Activated CD4-positive, alpha-beta memory T cell treated with anti-CD3 and anti-CD28 coated beads for 36 hours (primary cell): ENCODE data around the gene GIGYF1. TPM values are rescaled to one million over a fixed set of nuclear protein-coding genes. Genes with fewer than 3 reads are reported as not detected.

Source experiments
- CTCF ChIA-PET: fragments of 350-600 bp; sonication (Branson Sonifier 250); formaldehyde crosslinking; loops from one replicate; lab custom pipeline; 2021; ENCODE audit warnings: antibody characterized with exemption, inconsistent platforms; lab: Charles Lee
- POLR2A ChIA-PET: fragments of 350-600 bp; sonication (Branson Sonifier 250); formaldehyde crosslinking; loops from one replicate; lab custom pipeline; 2021; ENCODE audit warnings: antibody characterized with exemption; lab: Charles Lee
- DNase-seq: peaks from one replicate; pipeline ENCODE4 v3.0.0-alpha.2; 2020
- H3K27ac Mint-ChIP-seq: one replicate; pipeline ENCODE4 v1.8.0; 2021; ENCODE audit warnings: mixed read lengths
- H3K27me3 Mint-ChIP-seq: one replicate; pipeline ENCODE4 v1.8.0; 2021; ENCODE audit warnings: mixed read lengths
- H3K36me3 Mint-ChIP-seq: one replicate; pipeline ENCODE4 v1.8.0; 2021; ENCODE audit warnings: mixed read lengths
- H3K4me1 Mint-ChIP-seq: one replicate; pipeline ENCODE4 v1.8.0; 2021; ENCODE audit warnings: low read depth, mixed read lengths
- H3K4me3 Mint-ChIP-seq: one replicate; pipeline ENCODE4 v1.8.0; 2021; ENCODE audit warnings: mild to moderate bottlenecking, mixed read lengths
- H3K9me3 Mint-ChIP-seq: one replicate; pipeline ENCODE4 v1.8.0; 2021; ENCODE audit warnings: mixed read lengths
- intact Hi-C: fragments of 100-400 bp; cut with micrococcal nuclease; formaldehyde crosslinking; loops from one replicate; pipeline ENCODE4 v1.15.1; 2023
- total RNA-seq, 2 experiments: library from RNA; stranded (reverse); gene quantifications; one replicate each; pipeline ENCODE4 v1.2.3, GENCODE V29; 2021

Gene GIGYF1
- total RNA-seq, 2 experiments from 2014 or later: 40.2 to 40.5 TPM

- ChIA-PET POLR2A (no interaction called here), CTCF (interaction anchor here (0.6 kb wide), 1 partner anchor 770 kb away, joined by 3 read pairs; no protein-coding TSS in a partner anchor)
- no peaks in the 10 kb centered on the region for H3K4me1 Mint-ChIP-seq
- no peak overlapping the region for H3K27ac Mint-ChIP-seq
- no peak for DNase-seq
- H3K4me3 Mint-ChIP-seq: no peak overlapping the region
- peaks cover 3% of the 10 kb centered on the region for H3K27me3 Mint-ChIP-seq
- H3K36me3 Mint-ChIP-seq: no peaks in the 10 kb centered on the region
- H3K9me3 Mint-ChIP-seq: no peaks in the 10 kb centered on the region
- intact Hi-C loops: no loop called here
These were observed 54.0 kb downstream of the GIGYF1 start for GRCh38 chr7:100639995-100640516.

GRCh38 chr7:100632951-100633717, 60.9 kb downstream of the GIGYF1 start:
- H3K27me3 Mint-ChIP-seq: peaks cover 3% of the 10 kb centered on the region
- ChIA-PET CTCF (interaction anchor here (0.6 to 4.4 kb wide), 21 partner anchors 8 to 467 kb away, joined by 3 to 33 read pairs (median 5); partner anchors contain the start of genes FBXO24, LRCH4, MOSPD3 and POP7), POLR2A (interaction anchor here (0.6 to 2.4 kb wide), 10 partner anchors 13 to 204 kb away, joined by 3 to 13 read pairs (median 3); partner anchors contain the start of genes FBXO24, LRCH4, MEPCE and MOSPD3)
- peak overlapping the region; percentile 77 for H3K4me3 Mint-ChIP-seq
- H3K4me1 Mint-ChIP-seq: peaks cover 12% of the 10 kb centered on the region
- intact Hi-C loops: loop anchor here (5.0 kb wide), 1 partner anchor 59 kb away; the partner anchor contains the start of gene GIGYF1
- DNase-seq: peak; percentile 78
- no peaks in the 10 kb centered on the region for H3K9me3 Mint-ChIP-seq
- peak overlapping the region; percentile 82 for H3K27ac Mint-ChIP-seq
- H3K36me3 Mint-ChIP-seq: no peaks in the 10 kb centered on the region

- Mint-ChIP-seq H3K36me3 (peaks cover 1% of the 10 kb centered on the region), H3K4me1 (peaks cover 24% of the 10 kb centered on the region), H3K27ac (no peak overlapping the region), H3K9me3 (no peaks in the 10 kb centered on the region), H3K4me3 (no peak overlapping the region), H3K27me3 (peaks cover 3% of the 10 kb centered on the region)
- intact Hi-C loops: loop anchor here (5.0 kb wide), 1 partner anchor 62 kb away; the partner anchor contains the start of gene GIGYF1
- CTCF ChIA-PET: interaction anchor here (1.5 to 1.7 kb wide), 5 partner anchors 10 to 63 kb away, joined by 3 to 11 read pairs (median 4); partner anchors contain the start of gene MOSPD3
- POLR2A ChIA-PET: interaction anchor here (1.2 kb wide), 1 partner anchor 9 kb away, joined by 3 read pairs; no protein-coding TSS in a partner anchor
- DNase-seq: no peak
These were observed 64.0 kb downstream of the GIGYF1 start for GRCh38 chr7:100630066-100630465.

Other genes with a start within 250 kb of the GIGYF1 start
- 1 to 10 TPM; 3.5 to 3.9 TPM for gene SPACDR, start 230.0 kb downstream of the GIGYF1 start, total RNA-seq
- gene TSC22D4, start 215.0 kb downstream of the GIGYF1 start, total RNA-seq: 10 to 100 TPM; 87.8 to 89.5 TPM
- under 1 TPM; 0.17 to 0.24 TPM for gene NYAP1, start 210.3 kb downstream of the GIGYF1 start, total RNA-seq
- 10 to 100 TPM; 60.9 to 62.5 TPM for gene AGFG2, start 155.0 kb downstream of the GIGYF1 start, total RNA-seq
- gene SAP25, start 120.3 kb downstream of the GIGYF1 start, total RNA-seq: 10 to 100 TPM in 1 of 2 experiments, 1 to 10 TPM in 1; 9.9 to 11.4 TPM
- gene LRCH4, start 108.1 kb downstream of the GIGYF1 start, total RNA-seq: 10 to 100 TPM; 93.4 to 97.7 TPM
- 1 to 10 TPM; 2.2 to 2.6 TPM for gene FBXO24, start 107.9 kb downstream of the GIGYF1 start, total RNA-seq
- gene PCOLCE, start 91.9 kb downstream of the GIGYF1 start, total RNA-seq: 10 to 100 TPM in 1 of 2 experiments, 1 to 10 TPM in 1; 9.2 to 11.0 TPM
- 10 to 100 TPM; 14.0 to 14.4 TPM for gene MOSPD3, start 81.7 kb downstream of the GIGYF1 start, total RNA-seq
- gene TFR2, start 52.7 kb downstream of the GIGYF1 start, total RNA-seq: 1 to 10 TPM; 8.7 to 9.9 TPM
- gene ACTL6B, start 37.8 kb downstream of the GIGYF1 start, total RNA-seq: not detected
- gene GNB2, start 20.5 kb downstream of the GIGYF1 start, total RNA-seq: 100 to 1,000 TPM; 228 to 231 TPM
- 10 to 100 TPM; 38.7 to 42.2 TPM for gene POP7, start 11.9 kb upstream of the GIGYF1 start, total RNA-seq
- not detected for gene EPO, start 26.2 kb upstream of the GIGYF1 start, total RNA-seq
- gene ZAN, start 39.3 kb upstream of the GIGYF1 start, total RNA-seq: not detected
- 1 to 10 TPM; 2.8 to 3.6 TPM for gene EPHB4, start 133.3 kb upstream of the GIGYF1 start, total RNA-seq
- gene SLC12A9, start 158.5 kb upstream of the GIGYF1 start, total RNA-seq: 10 to 100 TPM; 17.8 to 18.5 TPM
- 10 to 100 TPM; 25.8 to 25.9 TPM for gene TRIP6, start 173.1 kb upstream of the GIGYF1 start, total RNA-seq
- 100 to 1,000 TPM; 209 to 223 TPM for gene SRRT, start 180.9 kb upstream of the GIGYF1 start, total RNA-seq
- gene UFSP1, start 195.5 kb upstream of the GIGYF1 start, total RNA-seq: 1 to 10 TPM; 1.5 to 2.0 TPM
- not detected for gene ACHE, start 201.6 kb upstream of the GIGYF1 start, total RNA-seq